Gastroesophageal sphincter (tissue), 4 donors: ENCODE data around the gene DIS3L. TPM values are rescaled to one million over a fixed set of nuclear protein-coding genes. Genes with fewer than 3 reads are reported as not detected.
"Not testable (repeated sequence)": the region's sequence is repeated elsewhere in the genome, so short reads cannot be mapped to it uniquely, and the experiment has no call there.

Source experiments
- ATAC-seq: fragments of 150-250 bp; one replicate; pipeline ENCODE4 v1.9.1; 2016; ENCODE audit warnings: mild to moderate bottlenecking, moderate library complexity
- H3K27ac ChIP-seq, 4 donors: fragments of 200-600 bp; sonication (generic) in 3 of 4; 1 replicate in 3 of 4; 2 replicates in 1 of 4; pipeline ENCODE4 v1.5.1; 2016 to 2019
- H3K27me3 ChIP-seq: fragments of 200-600 bp; sonication (generic); one replicate; pipeline ENCODE4 v1.5.1; 2019
- H3K36me3 ChIP-seq, 2 donors: fragments of 200-600 bp; sonication (generic); one replicate each; pipeline ENCODE4 v1.5.1; 2019; ENCODE audit warnings: control low read depth in 1 of 2
- H3K4me1 ChIP-seq, 3 donors: fragments of 200-600 bp; sonication (generic); 1 replicate in 2 of 3; 2 replicates in 1 of 3; pipeline ENCODE4 v1.5.1; 2016 to 2019; ENCODE audit warnings: control low read depth in 2 of 3
- H3K4me3 ChIP-seq, 2 donors: fragments of 200-600 bp; sonication (generic); one replicate each; pipeline ENCODE4 v1.5.1; 2019; ENCODE audit warnings: mild to moderate bottlenecking in 1 of 2, moderate library complexity in 1 of 2
- H3K9me3 ChIP-seq, 3 donors: fragments of 200-600 bp; sonication (generic); one replicate each; pipeline ENCODE4 v1.5.1; 2017 to 2019; ENCODE audit warnings: control low read depth in 2 of 3
- EP300 ChIP-seq: sonication (generic); formaldehyde crosslinking; IDR thresholded peaks from one replicate; pipeline ENCODE4 v1.6.1; 2017; ENCODE audit warnings: antibody characterized with exemption, mild to moderate bottlenecking
- POLR2A ChIP-seq, 2 donors: fragments of 450-650 bp; IDR thresholded peaks; one replicate each; pipeline ENCODE4 v1.6.1; 2017; ENCODE audit warnings: antibody characterized with exemption in 2 of 2, mild to moderate bottlenecking in 2 of 2, moderate library complexity in 1 of 2
- POLR2AphosphoS5 ChIP-seq: sonication (generic); formaldehyde crosslinking; IDR thresholded peaks from one replicate; pipeline ENCODE4 v1.6.1; 2017; ENCODE audit warnings: antibody characterized with exemption
- WGBS, 2 donors: methylation state at CpG; one replicate each; pipeline ENCODE4 v1.1.5; 2018; ENCODE audit warnings: low coverage in 1 of 2; 5-methylcytosine and 5-hydroxymethylcytosine counted together
- total RNA-seq, 4 donors: library from RNA; depleted of rRNA; stranded (reverse); fragments of >200 nt; gene quantifications; one replicate each; pipeline ENCODE4 v1.1.0, GENCODE V29; 2016
- TF ChIP-seq, protein P1 (sequence below), 4 experiments: fragments of 200-600 bp in 2 of 4; fragments of 450-650 bp in 2 of 4; sonication (generic) in 1 of 4; IDR thresholded peaks; one replicate each; pipeline ENCODE4 v1.5.1; 2017 to 2019; ENCODE audit warnings: antibody characterized with exemption in 4 of 4, mild to moderate bottlenecking in 2 of 4, moderate library complexity in 2 of 4

The DIS3L gene
- total RNA-seq, 4 donors from 2014 or later = 33.9 to 40.0 (median 35.2) TPM

DNA sequence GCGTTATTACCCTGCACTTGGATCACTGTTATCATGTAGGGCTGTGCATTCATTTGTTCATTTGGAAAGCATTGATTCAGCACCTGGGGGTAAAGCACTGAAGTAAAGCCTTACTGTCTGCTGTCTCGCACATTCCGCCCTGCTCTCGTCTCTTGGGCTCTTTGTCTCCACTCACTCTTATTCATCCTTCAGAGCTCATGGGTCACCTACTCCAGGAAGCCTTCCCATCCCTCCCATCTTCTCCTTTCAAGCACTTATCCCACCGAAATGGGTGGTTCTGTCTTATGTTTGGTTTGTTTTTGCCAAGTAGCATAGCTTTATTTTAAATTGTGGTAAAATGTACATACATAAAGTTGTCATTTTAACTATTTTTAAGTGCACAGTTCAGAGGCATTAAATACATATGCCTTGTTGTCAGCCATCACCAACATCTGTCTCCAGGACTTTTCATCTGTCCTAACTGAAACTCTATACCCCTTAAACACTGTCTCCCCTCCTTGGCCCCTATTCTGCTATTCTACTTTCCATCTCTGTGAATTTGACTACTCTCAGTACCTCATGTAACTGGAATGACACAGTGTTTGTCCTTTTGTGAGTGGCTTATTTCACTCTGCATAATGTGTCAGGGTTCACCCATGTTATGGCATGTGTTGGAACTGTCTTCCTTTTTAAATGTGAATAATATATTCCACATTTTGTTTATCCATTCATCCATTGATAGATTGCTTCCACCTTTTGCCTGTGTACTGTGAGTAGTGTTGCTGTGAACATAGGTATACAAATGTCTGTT, 9.3 kb downstream of the DIS3L start:
- no peak for ATAC-seq
- H3K4me3 ChIP-seq = no peak overlapping the region
- WGBS, 2 donors = 85 to 94% methylated on average over 5 of the region's 5 CpGs
- no peaks in the 10 kb centered on the region for H3K27me3 ChIP-seq
- no peaks in the 10 kb centered on the region for H3K4me1 ChIP-seq
- H3K27ac ChIP-seq = no peak overlapping the region
- no peaks in the 10 kb centered on the region for H3K9me3 ChIP-seq
- peaks cover 0 to 73% of the 10 kb centered on the region in 2 donors for H3K36me3 ChIP-seq
- TF ChIP-seq EP300 = no peak
- no peak for TF ChIP-seq POLR2AphosphoS5
- TF ChIP-seq, protein P1, sequence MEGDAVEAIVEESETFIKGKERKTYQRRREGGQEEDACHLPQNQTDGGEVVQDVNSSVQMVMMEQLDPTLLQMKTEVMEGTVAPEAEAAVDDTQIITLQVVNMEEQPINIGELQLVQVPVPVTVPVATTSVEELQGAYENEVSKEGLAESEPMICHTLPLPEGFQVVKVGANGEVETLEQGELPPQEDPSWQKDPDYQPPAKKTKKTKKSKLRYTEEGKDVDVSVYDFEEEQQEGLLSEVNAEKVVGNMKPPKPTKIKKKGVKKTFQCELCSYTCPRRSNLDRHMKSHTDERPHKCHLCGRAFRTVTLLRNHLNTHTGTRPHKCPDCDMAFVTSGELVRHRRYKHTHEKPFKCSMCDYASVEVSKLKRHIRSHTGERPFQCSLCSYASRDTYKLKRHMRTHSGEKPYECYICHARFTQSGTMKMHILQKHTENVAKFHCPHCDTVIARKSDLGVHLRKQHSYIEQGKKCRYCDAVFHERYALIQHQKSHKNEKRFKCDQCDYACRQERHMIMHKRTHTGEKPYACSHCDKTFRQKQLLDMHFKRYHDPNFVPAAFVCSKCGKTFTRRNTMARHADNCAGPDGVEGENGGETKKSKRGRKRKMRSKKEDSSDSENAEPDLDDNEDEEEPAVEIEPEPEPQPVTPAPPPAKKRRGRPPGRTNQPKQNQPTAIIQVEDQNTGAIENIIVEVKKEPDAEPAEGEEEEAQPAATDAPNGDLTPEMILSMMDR (IDR thresholded peaks at IDR 0.05) = no peak
- no peak for TF ChIP-seq POLR2A (IDR thresholded peaks at IDR 0.05)

DNA sequence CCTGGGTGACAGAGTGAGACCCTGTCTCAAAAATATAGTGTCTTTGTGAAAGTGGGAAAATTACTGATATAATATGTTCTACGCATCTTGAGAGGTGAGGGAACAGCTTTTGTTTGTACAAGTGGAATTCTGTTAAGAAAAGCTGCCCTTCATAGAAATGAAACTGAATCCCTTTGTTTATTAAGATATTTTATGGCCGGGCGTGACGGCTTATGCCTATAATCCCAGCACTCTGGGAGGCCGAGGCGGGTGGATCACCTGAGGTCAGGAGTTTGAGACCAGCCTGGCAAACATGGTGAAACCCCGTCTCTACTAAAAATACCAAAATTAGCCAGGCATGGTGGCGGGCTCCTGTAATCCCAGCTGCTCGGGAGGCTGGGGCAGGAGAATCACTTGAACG, 11.1 kb downstream of the DIS3L start:
- peaks cover 0 to 77% of the 10 kb centered on the region in 2 donors for H3K36me3 ChIP-seq
- ATAC-seq = not testable (repeated sequence)
- WGBS, 2 donors = 72 to 78% methylated on average over 5 to 7 of the region's 10 CpGs

DNA sequence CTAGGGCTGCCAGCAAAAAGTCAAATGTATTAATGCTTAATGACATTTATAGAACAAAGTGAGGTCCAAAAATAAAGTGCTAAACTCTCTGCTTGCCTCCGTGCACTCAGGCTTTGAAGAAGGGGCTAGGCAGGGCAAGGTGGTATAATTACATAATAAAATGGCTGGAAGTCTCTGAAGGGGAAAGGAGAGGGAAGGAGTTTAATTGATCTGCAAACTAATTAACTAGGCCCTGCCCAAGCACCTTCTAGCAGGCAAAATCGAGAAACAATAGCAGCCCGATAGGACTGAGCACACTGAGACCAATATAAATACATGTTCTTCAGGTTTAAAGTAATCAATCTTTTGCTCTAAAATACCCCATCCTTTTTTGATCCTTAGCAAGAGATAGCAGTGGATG, 13.0 kb downstream of the DIS3L start:
- 87 to 90% methylated on average over 3 of the region's 3 CpGs for WGBS, 2 donors
- Histone ChIP-seq H3K27ac (no peak overlapping the region), H3K4me3 (no peak overlapping the region), H3K9me3 (no peaks in the 10 kb centered on the region), H3K36me3 (peaks cover 0 to 82% of the 10 kb centered on the region in 2 donors), H3K4me1 (no peaks in the 10 kb centered on the region), H3K27me3 (no peaks in the 10 kb centered on the region)
- no peak for TF ChIP-seq EP300
- no peak for TF ChIP-seq POLR2AphosphoS5
- TF ChIP-seq POLR2A (IDR thresholded peaks at IDR 0.05) = no peak
- TF ChIP-seq, protein P1 (IDR thresholded peaks at IDR 0.05) = no peak
- no peak for ATAC-seq

More for the DNA sequence above, 11.1 kb downstream of the DIS3L start:
- H3K9me3 ChIP-seq, H3K27me3 ChIP-seq, H3K4me1 ChIP-seq, H3K27ac ChIP-seq, H3K4me3 ChIP-seq: not testable (repeated sequence)

DNA sequence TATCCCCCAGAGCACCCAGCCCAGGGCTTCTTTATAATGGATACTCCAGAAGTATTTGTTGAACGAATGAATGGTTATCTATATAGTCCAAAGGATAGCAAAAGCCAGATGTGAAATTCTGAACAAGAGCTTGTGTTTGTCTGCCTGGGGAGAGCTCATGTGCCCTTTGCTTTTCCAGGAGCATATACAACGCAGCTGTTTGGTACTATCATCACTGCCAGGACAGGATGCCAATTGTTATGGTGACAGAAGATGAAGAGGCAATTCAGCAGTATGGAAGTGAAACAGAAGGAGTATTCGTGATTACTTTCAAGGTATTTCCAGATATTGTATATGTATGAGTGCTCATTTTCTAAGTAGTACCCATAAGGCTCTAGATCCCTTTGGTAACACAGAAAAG, 15.2 kb downstream of the DIS3L start:
- Histone ChIP-seq H3K4me1 (no peaks in the 10 kb centered on the region), H3K36me3 (peaks cover 0 to 86% of the 10 kb centered on the region in 2 donors), H3K27me3 (no peaks in the 10 kb centered on the region), H3K9me3 (no peaks in the 10 kb centered on the region), H3K27ac (no peak overlapping the region), H3K4me3 (no peak overlapping the region)
- no peak for TF ChIP-seq POLR2AphosphoS5
- no peak for TF ChIP-seq EP300
- no peak for TF ChIP-seq POLR2A (IDR thresholded peaks at IDR 0.05)
- TF ChIP-seq, protein P1 (IDR thresholded peaks at IDR 0.05) = no peak
- no peak for ATAC-seq
- WGBS, 2 donors = 83 to 94% methylated on average over 1 to 3 of the region's 3 CpGs

DNA sequence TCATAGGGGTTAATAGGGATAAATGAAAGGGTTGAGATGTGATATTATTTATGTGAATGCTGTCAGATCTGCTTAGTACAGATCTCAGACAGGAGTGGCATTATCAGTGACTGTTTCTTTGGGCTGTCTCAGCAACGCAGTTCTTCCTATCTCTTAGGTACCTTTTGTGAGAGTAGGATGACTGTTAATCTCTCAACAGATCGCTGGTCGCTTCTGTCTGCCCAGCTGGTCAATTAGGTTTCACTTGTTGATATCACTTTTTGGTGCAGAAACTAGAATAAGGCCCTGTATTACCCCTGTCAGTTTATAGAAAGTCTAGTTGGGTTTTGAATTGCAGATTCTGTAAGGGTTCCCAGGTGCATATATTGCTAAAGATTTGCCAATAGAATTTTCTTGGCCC, 16.5 kb downstream of the DIS3L start:
- WGBS, 2 donors = 64 to 67% methylated on average over 1 to 3 of the region's 3 CpGs
- no peak for TF ChIP-seq POLR2A (IDR thresholded peaks at IDR 0.05)
- no peaks in the 10 kb centered on the region for H3K4me1 ChIP-seq
- H3K9me3 ChIP-seq = no peaks in the 10 kb centered on the region
- no peak for ATAC-seq
- peaks cover 0 to 97% of the 10 kb centered on the region in 2 donors for H3K36me3 ChIP-seq
- H3K27me3 ChIP-seq = no peaks in the 10 kb centered on the region
- H3K4me3 ChIP-seq = no peak overlapping the region
- H3K27ac ChIP-seq = no peak overlapping the region

DNA sequence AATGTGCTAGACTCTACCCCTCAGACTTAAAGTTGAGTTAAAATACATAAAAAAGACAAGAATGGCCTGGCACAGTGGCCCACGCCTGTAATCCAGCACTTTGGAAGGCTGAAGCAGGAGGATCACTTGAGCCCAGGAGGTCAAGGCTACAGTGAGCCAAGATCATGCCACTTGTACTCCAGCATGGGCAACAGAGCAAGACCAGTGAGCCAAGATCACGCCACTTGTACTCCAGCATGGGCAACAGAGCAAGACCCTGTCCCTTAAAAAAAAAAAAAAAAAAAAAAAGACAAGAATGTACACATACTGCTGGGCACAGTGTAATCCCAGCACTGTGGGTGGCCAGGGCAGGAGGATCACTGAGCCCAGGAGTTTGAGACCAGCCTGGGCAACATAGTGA, 17.4 kb downstream of the DIS3L start:
- Histone ChIP-seq H3K36me3 (peaks cover 0 to 99% of the 10 kb centered on the region in 2 donors), H3K27ac (no peak overlapping the region), H3K27me3 (no peaks in the 10 kb centered on the region), H3K4me3 (no peak overlapping the region), H3K4me1 (no peaks in the 10 kb centered on the region), H3K9me3 (no peaks in the 10 kb centered on the region)
- WGBS, 2 donors = 100% methylated on average over 2 of the region's 2 CpGs; no CpG with 5 or more reads in 1 of the 2 donors
- ATAC-seq = no peak
- TF ChIP-seq POLR2AphosphoS5 = no peak
- TF ChIP-seq EP300 = no peak
- TF ChIP-seq POLR2A (IDR thresholded peaks at IDR 0.05) = no peak
- TF ChIP-seq, protein P1 (IDR thresholded peaks at IDR 0.05) = no peak
